IPS-15b (cell line): ENCODE measurements around the gene APLP2.
"Not testable (repeated sequence)": the region's sequence is repeated elsewhere in the genome, so short reads cannot be mapped to it uniquely, and the experiment has no call there.

Experiments used
- H3K27me3 ChIP-seq: one replicate; pipeline ENCODE4 v1.6.1; 2013; ENCODE audit warnings: low read length; ENCODE audit not compliant: control insufficient read depth, insufficient read depth
- H3K36me3 ChIP-seq: one replicate; pipeline ENCODE4 v1.6.1; 2013; ENCODE audit warnings: low read length; ENCODE audit not compliant: control insufficient read depth, insufficient read depth
- H3K4me1 ChIP-seq: one replicate; pipeline ENCODE4 v1.6.1; 2013; ENCODE audit warnings: mild to moderate bottlenecking, low read length; ENCODE audit not compliant: control insufficient read depth, insufficient read depth
- H3K4me3 ChIP-seq: one replicate; pipeline ENCODE4 v1.5.1; 2013; ENCODE audit warnings: low read depth, low read length
- H3K9ac ChIP-seq: one replicate; pipeline ENCODE4 v1.6.1; 2013; ENCODE audit warnings: low read depth, mild to moderate bottlenecking, low read length
- H3K9me3 ChIP-seq: one replicate; pipeline ENCODE4 v1.6.1; 2013; ENCODE audit warnings: mild to moderate bottlenecking, low read length; ENCODE audit not compliant: control insufficient read depth, insufficient read depth

The APLP2 gene

GRCh38 chr11:130069659-130070108 lies at the start of gene APLP2:
APLP2 (plus strand) TSS chr11:130069894; CDS start chr11:130069978, 84 bp downstream.
- H3K4me1 ChIP-seq = peaks cover 12% of the 10 kb centered on the region
- H3K9ac ChIP-seq = peak within 1 kb of the TSS; percentile 47
- H3K4me3 ChIP-seq = peak within 1 kb of the TSS; percentile 71
- H3K36me3 ChIP-seq = no peaks in the 10 kb centered on the region
- H3K27me3 ChIP-seq = peaks cover 20% of the 10 kb centered on the region
- H3K9me3 ChIP-seq = no peaks in the 10 kb centered on the region

GRCh38 chr11:130020323-130020722 lies 49.4 kb upstream of the APLP2 start:
- Histone ChIP-seq H3K27me3 (no peaks in the 10 kb centered on the region), H3K9me3 (no peaks in the 10 kb centered on the region), H3K4me3 (no peak overlapping the region), H3K36me3 (no peaks in the 10 kb centered on the region), H3K9ac (no peak overlapping the region), H3K4me1 (no peaks in the 10 kb centered on the region)

- H3K4me3 ChIP-seq, H3K9ac ChIP-seq, H3K4me1 ChIP-seq, H3K27me3 ChIP-seq, H3K36me3 ChIP-seq, H3K9me3 ChIP-seq: not testable (repeated sequence)
Observed at GRCh38 chr11:130021606-130022005, 48.1 kb upstream of the APLP2 start.

GRCh38 chr11:130022799-130023198 lies 46.9 kb upstream of the APLP2 start:
- no peaks in the 10 kb centered on the region for H3K4me1 ChIP-seq
- H3K36me3 ChIP-seq = no peaks in the 10 kb centered on the region
- H3K9me3 ChIP-seq = no peaks in the 10 kb centered on the region
- H3K4me3 ChIP-seq = no peak overlapping the region
- H3K9ac ChIP-seq = no peak overlapping the region
- no peaks in the 10 kb centered on the region for H3K27me3 ChIP-seq

- Histone ChIP-seq H3K27me3 (no peaks in the 10 kb centered on the region), H3K4me3 (no peak overlapping the region), H3K9me3 (no peaks in the 10 kb centered on the region), H3K9ac (no peak overlapping the region), H3K4me1 (no peaks in the 10 kb centered on the region), H3K36me3 (no peaks in the 10 kb centered on the region)
Observed at GRCh38 chr11:130023204-130023603, 46.5 kb upstream of the APLP2 start.

GRCh38 chr11:130024361-130024760 lies 45.3 kb upstream of the APLP2 start:
- H3K36me3 ChIP-seq = no peaks in the 10 kb centered on the region
- H3K27me3 ChIP-seq = no peaks in the 10 kb centered on the region
- H3K4me1 ChIP-seq = no peaks in the 10 kb centered on the region
- H3K9ac ChIP-seq = no peak overlapping the region
- no peak overlapping the region for H3K4me3 ChIP-seq
- H3K9me3 ChIP-seq = no peaks in the 10 kb centered on the region

GRCh38 chr11:130025371-130025770 lies 44.3 kb upstream of the APLP2 start:
- H3K27me3 ChIP-seq = no peaks in the 10 kb centered on the region
- H3K9ac ChIP-seq = no peak overlapping the region
- H3K4me3 ChIP-seq = no peak overlapping the region
- no peaks in the 10 kb centered on the region for H3K36me3 ChIP-seq
- H3K4me1 ChIP-seq = no peaks in the 10 kb centered on the region
- no peaks in the 10 kb centered on the region for H3K9me3 ChIP-seq

GRCh38 chr11:130029137-130029536 lies 40.6 kb upstream of the APLP2 start:
- Histone ChIP-seq H3K36me3 (no peaks in the 10 kb centered on the region), H3K9me3 (no peaks in the 10 kb centered on the region), H3K4me3 (no peak overlapping the region), H3K4me1 (no peaks in the 10 kb centered on the region), H3K9ac (no peak overlapping the region), H3K27me3 (no peaks in the 10 kb centered on the region)

GRCh38 chr11:130031056-130031455 lies 38.6 kb upstream of the APLP2 start:
- no peak overlapping the region for H3K9ac ChIP-seq
- no peaks in the 10 kb centered on the region for H3K4me1 ChIP-seq
- H3K36me3 ChIP-seq = no peaks in the 10 kb centered on the region
- H3K27me3 ChIP-seq = no peaks in the 10 kb centered on the region
- no peaks in the 10 kb centered on the region for H3K9me3 ChIP-seq
- H3K4me3 ChIP-seq = no peak overlapping the region

- H3K36me3 ChIP-seq = no peaks in the 10 kb centered on the region
- no peaks in the 10 kb centered on the region for H3K27me3 ChIP-seq
- H3K4me3 ChIP-seq = no peak overlapping the region
- no peaks in the 10 kb centered on the region for H3K9me3 ChIP-seq
- no peak overlapping the region for H3K9ac ChIP-seq
- no peaks in the 10 kb centered on the region for H3K4me1 ChIP-seq
Observed at GRCh38 chr11:130031945-130032344, 37.7 kb upstream of the APLP2 start.

GRCh38 chr11:130032931-130033330 lies 36.8 kb upstream of the APLP2 start:
- H3K9ac ChIP-seq = no peak overlapping the region
- H3K36me3 ChIP-seq = no peaks in the 10 kb centered on the region
- no peak overlapping the region for H3K4me3 ChIP-seq
- H3K9me3 ChIP-seq = no peaks in the 10 kb centered on the region
- no peaks in the 10 kb centered on the region for H3K27me3 ChIP-seq
- H3K4me1 ChIP-seq = no peaks in the 10 kb centered on the region

- H3K9me3 ChIP-seq = no peaks in the 10 kb centered on the region
- H3K4me3 ChIP-seq = no peak overlapping the region
- no peaks in the 10 kb centered on the region for H3K36me3 ChIP-seq
- H3K9ac ChIP-seq = no peak overlapping the region
- no peaks in the 10 kb centered on the region for H3K27me3 ChIP-seq
- H3K4me1 ChIP-seq = no peaks in the 10 kb centered on the region
Observed at GRCh38 chr11:130034236-130034635, 35.5 kb upstream of the APLP2 start.

- H3K9ac ChIP-seq = no peak overlapping the region
- no peaks in the 10 kb centered on the region for H3K36me3 ChIP-seq
- no peak overlapping the region for H3K4me3 ChIP-seq
- no peaks in the 10 kb centered on the region for H3K9me3 ChIP-seq
- no peaks in the 10 kb centered on the region for H3K27me3 ChIP-seq
- H3K4me1 ChIP-seq = no peaks in the 10 kb centered on the region
Observed at GRCh38 chr11:130037058-130037457, 32.6 kb upstream of the APLP2 start.
